Measurements from ENCODE around the gene TMC1. TPM values are rescaled to one million over a fixed set of nuclear protein-coding genes. Genes with fewer than 3 reads are reported as not detected.

TMC1 gene
- total RNA-seq, 4 donors from 2014 or later, result 1.2 to 15.7 TPM; not detected in 2

DNA sequence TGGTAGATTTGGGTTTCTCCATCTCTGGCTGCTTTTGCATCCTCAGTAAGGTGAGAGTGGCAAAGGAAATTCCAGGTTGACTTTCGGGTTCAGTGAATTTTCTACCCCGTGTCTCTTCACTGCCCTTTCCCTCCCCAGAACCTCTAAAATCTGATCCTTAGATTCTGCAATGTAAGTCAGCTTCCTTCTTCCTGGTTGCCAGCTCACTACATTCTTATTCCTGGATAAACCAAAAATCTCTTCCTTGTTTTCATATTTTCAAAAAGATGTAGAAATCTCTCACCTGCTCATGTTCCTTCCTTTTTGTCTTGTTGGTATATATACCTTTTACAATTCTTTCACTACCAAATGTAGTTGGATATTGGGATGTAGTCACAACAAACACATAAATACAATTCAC lies 145.8 kb downstream of the TMC1 start:
- TF ChIP-seq, protein P1, sequence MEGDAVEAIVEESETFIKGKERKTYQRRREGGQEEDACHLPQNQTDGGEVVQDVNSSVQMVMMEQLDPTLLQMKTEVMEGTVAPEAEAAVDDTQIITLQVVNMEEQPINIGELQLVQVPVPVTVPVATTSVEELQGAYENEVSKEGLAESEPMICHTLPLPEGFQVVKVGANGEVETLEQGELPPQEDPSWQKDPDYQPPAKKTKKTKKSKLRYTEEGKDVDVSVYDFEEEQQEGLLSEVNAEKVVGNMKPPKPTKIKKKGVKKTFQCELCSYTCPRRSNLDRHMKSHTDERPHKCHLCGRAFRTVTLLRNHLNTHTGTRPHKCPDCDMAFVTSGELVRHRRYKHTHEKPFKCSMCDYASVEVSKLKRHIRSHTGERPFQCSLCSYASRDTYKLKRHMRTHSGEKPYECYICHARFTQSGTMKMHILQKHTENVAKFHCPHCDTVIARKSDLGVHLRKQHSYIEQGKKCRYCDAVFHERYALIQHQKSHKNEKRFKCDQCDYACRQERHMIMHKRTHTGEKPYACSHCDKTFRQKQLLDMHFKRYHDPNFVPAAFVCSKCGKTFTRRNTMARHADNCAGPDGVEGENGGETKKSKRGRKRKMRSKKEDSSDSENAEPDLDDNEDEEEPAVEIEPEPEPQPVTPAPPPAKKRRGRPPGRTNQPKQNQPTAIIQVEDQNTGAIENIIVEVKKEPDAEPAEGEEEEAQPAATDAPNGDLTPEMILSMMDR (IDR thresholded peaks at IDR 0.05 in 4 of 5, conservative IDR thresholded peaks at IDR 0.05 in 1 of 5), result no peak
- no peak for TF ChIP-seq POLR2A (IDR thresholded peaks at IDR 0.05)
- in situ Hi-C loops (cut with MboI; ENCODE audit: low sequenced_read_pairs in 4 of 4), result no loop called here
- Histone ChIP-seq H3K36me3 (no peaks in the 10 kb centered on the region), H3K27ac (no peak overlapping the region), H3K27me3 (no peaks in the 10 kb centered on the region), H3K9me3 (no peaks in the 10 kb centered on the region), H3K4me1 (no peaks in the 10 kb centered on the region), H3K4me3 (no peak overlapping the region)
- DNase-seq, result no peak
- intact Hi-C loops (cut with DNase I; ENCODE audit: low total_unique reads), result no loop called here
- no peak for ATAC-seq

DNA sequence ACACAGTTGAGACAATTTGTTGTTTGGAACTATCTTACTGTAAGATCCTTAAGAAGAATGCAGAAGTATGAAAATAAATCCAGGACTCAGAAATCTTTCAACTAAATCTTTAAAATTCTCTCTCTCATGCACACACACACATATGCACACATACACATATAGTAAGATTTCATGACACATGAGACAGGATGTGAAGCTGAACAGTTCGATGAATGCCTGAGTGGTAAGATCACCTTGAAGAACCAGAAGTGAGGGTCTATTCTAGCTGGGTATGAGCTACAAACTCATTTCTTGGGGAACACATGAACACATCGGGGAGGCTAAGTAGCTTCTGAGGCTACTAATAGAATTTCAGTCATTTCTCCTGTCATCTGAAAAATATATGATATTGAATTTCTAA lies 153.6 kb downstream of the TMC1 start:
- no peaks in the 10 kb centered on the region for H3K27me3 ChIP-seq
- in situ Hi-C loops (cut with MboI; ENCODE audit: low sequenced_read_pairs in 4 of 4) (no loop called here), intact Hi-C loops (cut with DNase I; ENCODE audit: low total_unique reads) (no loop called here)
- H3K27ac ChIP-seq, result no peak overlapping the region
- H3K9me3 ChIP-seq, result no peaks in the 10 kb centered on the region
- no peaks in the 10 kb centered on the region for H3K36me3 ChIP-seq
- TF ChIP-seq, protein P1 (IDR thresholded peaks at IDR 0.05 in 4 of 5, conservative IDR thresholded peaks at IDR 0.05 in 1 of 5), result no peak
- TF ChIP-seq POLR2A (IDR thresholded peaks at IDR 0.05), result no peak
- H3K4me3 ChIP-seq, result no peak overlapping the region
- ATAC-seq (no peak), DNase-seq (no peak)
- H3K4me1 ChIP-seq, result no peaks in the 10 kb centered on the region

DNA sequence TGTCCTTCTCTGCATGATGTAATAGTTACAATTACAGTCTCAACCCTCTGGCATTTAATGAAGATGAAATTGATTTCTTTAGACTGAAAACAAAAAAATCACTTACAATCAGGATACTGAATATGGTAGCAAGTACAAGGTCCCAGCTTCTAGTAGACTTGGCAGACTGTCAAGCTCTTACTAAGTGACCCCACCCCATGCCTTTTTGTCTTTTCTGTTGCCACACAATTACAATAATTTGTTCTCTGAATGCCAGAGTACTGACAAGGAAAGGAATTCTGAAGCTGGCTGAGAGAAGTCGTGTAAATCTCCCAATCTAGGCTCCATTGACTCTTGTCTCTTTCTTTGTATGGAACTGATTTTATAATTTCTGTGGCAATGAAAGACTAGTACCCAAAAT lies 154.2 kb downstream of the TMC1 start:
- H3K36me3 ChIP-seq, result no peaks in the 10 kb centered on the region
- no peaks in the 10 kb centered on the region for H3K9me3 ChIP-seq
- no peaks in the 10 kb centered on the region for H3K4me1 ChIP-seq
- TF ChIP-seq POLR2A (IDR thresholded peaks at IDR 0.05), result no peak
- TF ChIP-seq, protein P1 (IDR thresholded peaks at IDR 0.05 in 4 of 5, conservative IDR thresholded peaks at IDR 0.05 in 1 of 5), result no peak
- H3K27ac ChIP-seq, result no peak overlapping the region
- H3K27me3 ChIP-seq, result no peaks in the 10 kb centered on the region
- intact Hi-C loops (cut with DNase I; ENCODE audit: low total_unique reads), result no loop called here
- H3K4me3 ChIP-seq, result no peak overlapping the region
- DNase-seq (no peak), ATAC-seq (no peak)
- in situ Hi-C loops (cut with MboI; ENCODE audit: low sequenced_read_pairs in 4 of 4), result no loop called here

DNA sequence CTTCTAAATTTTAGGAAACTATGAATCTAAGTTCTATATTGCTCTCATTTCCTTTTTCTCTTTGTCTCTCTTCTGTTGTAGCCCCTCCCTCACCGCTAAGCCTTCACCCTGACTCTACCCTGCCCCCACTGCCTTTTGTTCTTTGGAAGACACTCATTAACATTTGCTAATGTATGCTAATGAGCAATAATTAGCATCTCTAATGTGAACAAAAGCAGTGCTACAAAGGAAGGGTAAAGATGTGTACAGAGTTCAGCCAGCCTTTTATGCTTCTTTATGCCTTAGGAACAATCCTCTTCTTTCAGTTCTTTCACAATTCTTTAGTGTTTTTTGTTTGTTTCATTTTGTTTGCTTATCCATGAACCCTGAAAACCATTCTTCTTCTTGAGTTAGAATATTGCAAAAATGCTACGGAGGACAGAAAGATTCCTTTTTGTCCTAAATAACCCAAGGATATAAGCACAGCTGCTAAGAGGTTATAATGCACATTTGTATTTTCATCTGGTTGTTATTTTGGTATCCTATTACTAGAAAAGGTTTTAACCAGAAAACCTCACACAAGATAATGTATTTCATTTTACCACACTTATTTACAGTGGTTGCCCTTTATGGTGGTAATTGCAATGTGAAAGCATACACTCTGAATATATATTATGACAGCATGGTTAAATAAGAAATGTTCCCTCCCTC lies 159.3 kb downstream of the TMC1 start:
- Histone ChIP-seq H3K27me3 (no peaks in the 10 kb centered on the region), H3K4me1 (no peaks in the 10 kb centered on the region), H3K9me3 (no peaks in the 10 kb centered on the region), H3K27ac (no peak overlapping the region), H3K4me3 (no peak overlapping the region), H3K36me3 (no peaks in the 10 kb centered on the region)
- ATAC-seq, result no peak
- TF ChIP-seq POLR2A (IDR thresholded peaks at IDR 0.05), result no peak
- TF ChIP-seq, protein P1 (IDR thresholded peaks at IDR 0.05 in 4 of 5, conservative IDR thresholded peaks at IDR 0.05 in 1 of 5), result no peak
- in situ Hi-C loops (cut with MboI; ENCODE audit: low sequenced_read_pairs in 4 of 4) (no loop called here), intact Hi-C loops (cut with DNase I; ENCODE audit: low total_unique reads) (no loop called here)
- no peak for DNase-seq

DNA sequence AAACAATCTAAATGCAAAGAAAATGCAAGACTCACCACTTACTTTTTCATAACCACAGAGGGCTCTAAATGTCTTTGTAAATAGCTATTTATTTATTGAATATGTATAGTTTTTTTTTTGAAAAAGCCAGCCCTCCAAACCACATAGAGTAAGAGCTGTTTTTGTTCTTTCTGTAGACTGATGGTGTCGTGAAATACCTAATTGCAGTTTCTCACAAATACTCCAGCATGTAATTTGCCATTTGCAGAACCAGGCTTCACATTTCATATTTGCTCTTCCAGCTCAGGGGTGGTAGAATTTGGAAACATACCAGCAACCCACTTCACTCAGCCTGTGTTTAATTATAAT lies 159.8 kb downstream of the TMC1 start:
- TF ChIP-seq, protein P1 (IDR thresholded peaks at IDR 0.05 in 4 of 5, conservative IDR thresholded peaks at IDR 0.05 in 1 of 5), result no peak
- TF ChIP-seq POLR2A (IDR thresholded peaks at IDR 0.05), result no peak
- intact Hi-C loops (cut with DNase I; ENCODE audit: low total_unique reads), result no loop called here
- Histone ChIP-seq H3K9me3 (no peaks in the 10 kb centered on the region), H3K27ac (no peak overlapping the region), H3K4me3 (no peak overlapping the region), H3K36me3 (no peaks in the 10 kb centered on the region), H3K4me1 (no peaks in the 10 kb centered on the region), H3K27me3 (no peaks in the 10 kb centered on the region)
- in situ Hi-C loops (cut with MboI; ENCODE audit: low sequenced_read_pairs in 4 of 4), result no loop called here
- ATAC-seq (no peak), DNase-seq (no peak)
